Esophagus squamous epithelium (tissue), 4 donors: Measurements from ENCODE around the gene MAPKAP1.

Experiments
- CTCF ChIP-seq, 6 experiments: fragments of 450-650 bp in 4 of 6; fragments of 200-600 bp in 2 of 6; sonication (generic) in 2 of 6; IDR thresholded peaks; one replicate each; pipeline ENCODE4 v1.5.1; 2016 to 2019; ENCODE audit warnings: antibody characterized with exemption in 6 of 6, mild to moderate bottlenecking in 4 of 6, moderate library complexity in 4 of 6
- POLR2A ChIP-seq, 4 donors: fragments of 450-650 bp; IDR thresholded peaks; one replicate each; pipeline ENCODE4 v1.6.1; 2017; ENCODE audit warnings: antibody characterized with exemption in 4 of 4, mild to moderate bottlenecking in 4 of 4, moderate library complexity in 3 of 4

- no peak for TF ChIP-seq CTCF (IDR thresholded peaks at IDR 0.05)
- no peak for TF ChIP-seq POLR2A (IDR thresholded peaks at IDR 0.05)
These were observed 229.9 kb downstream of the MAPKAP1 start for GRCh38 chr9:125477089-125477544.
